ENCODE measurements around the gene BRINP1. TPM values are rescaled to one million over a fixed set of nuclear protein-coding genes. Genes with fewer than 3 reads are reported as not detected.

Gene BRINP1
- total and polyA plus RNA-seq, 8 donors = 0.04 to 0.19 (median 0.08) TPM; not detected in 3

DNA sequence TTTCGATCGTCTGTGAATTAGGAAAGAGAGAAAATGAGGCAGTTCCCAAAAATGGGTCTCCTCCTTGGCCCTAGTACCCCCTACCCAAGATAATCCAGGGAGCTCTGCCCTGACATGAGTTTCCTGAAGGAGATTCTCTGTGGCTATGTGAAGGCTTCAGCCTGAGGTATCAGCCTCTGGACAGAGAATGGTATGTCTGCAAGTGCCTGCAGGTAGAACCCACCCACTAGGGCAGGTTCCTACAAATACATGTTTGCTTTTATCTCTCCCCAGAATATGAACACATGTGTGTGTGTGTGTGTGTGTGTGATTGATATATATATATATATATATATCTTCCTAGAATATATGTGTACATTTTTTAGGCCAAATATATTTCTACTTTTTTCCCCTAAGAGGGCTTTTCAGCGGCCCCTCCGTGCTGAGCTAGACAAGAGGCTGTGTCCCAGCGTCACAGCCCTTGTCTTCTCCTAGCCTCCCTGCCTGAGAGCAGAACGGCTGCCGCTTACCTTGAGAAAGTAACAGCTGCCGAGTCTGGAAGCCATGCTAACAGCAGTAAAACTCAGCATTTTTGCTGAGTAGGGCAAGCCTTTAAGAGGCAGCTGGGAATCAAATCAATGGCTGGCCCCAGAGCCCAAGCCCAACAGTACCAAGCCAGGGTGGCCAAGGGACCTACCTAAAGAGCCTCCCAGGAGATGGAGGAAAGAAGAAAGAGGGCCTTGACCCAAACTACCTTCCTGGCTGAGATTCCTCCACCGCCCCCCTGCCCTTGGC, 2.1 kb downstream of the BRINP1 start:
- 21 to 30% methylated on average over 9 of the region's 9 CpGs for WGBS, 2 donors
- no peaks in the 10 kb centered on the region for H3K36me3 ChIP-seq
- H3K9me3 ChIP-seq = no peaks in the 10 kb centered on the region
- TF ChIP-seq, protein P1, sequence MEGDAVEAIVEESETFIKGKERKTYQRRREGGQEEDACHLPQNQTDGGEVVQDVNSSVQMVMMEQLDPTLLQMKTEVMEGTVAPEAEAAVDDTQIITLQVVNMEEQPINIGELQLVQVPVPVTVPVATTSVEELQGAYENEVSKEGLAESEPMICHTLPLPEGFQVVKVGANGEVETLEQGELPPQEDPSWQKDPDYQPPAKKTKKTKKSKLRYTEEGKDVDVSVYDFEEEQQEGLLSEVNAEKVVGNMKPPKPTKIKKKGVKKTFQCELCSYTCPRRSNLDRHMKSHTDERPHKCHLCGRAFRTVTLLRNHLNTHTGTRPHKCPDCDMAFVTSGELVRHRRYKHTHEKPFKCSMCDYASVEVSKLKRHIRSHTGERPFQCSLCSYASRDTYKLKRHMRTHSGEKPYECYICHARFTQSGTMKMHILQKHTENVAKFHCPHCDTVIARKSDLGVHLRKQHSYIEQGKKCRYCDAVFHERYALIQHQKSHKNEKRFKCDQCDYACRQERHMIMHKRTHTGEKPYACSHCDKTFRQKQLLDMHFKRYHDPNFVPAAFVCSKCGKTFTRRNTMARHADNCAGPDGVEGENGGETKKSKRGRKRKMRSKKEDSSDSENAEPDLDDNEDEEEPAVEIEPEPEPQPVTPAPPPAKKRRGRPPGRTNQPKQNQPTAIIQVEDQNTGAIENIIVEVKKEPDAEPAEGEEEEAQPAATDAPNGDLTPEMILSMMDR (IDR thresholded peaks at IDR 0.05) = no peak
- H3K4me3 ChIP-seq = no peak overlapping the region
- intact Hi-C loops (cut with DNase I) = no loop called here
- no peaks in the 10 kb centered on the region for H3K4me1 ChIP-seq
- DNase-seq (peak in 4 of 6 donors; percentile 15 to 50 (median 28)), ATAC-seq (peak in 3 of 4 donors; percentile 24 to 80 (median 55)), FAIRE-seq (no peak)
- peaks cover 0 to 18% (median 9%) of the 10 kb centered on the region in 4 donors for H3K27me3 ChIP-seq
- no peak overlapping the region for H3K27ac ChIP-seq

DNA sequence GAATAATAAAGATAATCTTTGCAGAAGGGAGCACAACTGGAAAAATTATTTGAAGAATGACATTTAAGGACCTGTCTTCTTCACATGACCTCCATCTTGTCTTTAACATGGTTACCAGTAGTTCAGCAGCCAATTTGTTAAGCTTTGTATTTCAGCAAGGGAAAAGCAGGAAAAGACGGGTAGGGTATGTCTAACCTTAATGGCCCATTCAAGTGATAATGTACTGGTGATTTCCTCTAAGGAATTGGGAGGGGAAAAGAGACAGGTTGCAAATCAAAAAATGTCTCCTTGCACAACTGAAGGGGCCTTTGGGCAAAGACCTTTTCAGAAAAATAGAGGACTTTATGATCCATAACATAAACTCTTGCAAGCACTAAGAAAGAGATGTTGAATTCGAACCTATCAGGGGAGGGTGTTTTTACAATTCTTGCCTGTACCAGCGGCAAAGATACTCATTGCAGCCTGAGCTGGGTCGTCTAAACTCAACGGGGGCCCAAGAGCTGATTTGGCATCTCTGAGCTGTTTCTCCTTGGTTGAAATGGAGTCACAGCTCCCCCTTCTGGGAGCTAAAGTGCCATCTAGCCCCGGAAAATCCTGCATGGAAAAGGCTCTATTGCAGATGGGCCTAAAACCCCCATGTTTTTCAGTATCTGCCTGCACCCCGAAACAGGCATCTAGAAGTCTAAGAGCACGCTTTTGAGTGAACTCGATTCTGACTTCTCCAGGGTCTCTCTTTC, 3.8 kb downstream of the BRINP1 start:
- H3K4me3 ChIP-seq = no peak overlapping the region
- ATAC-seq = no peak
- no peaks in the 10 kb centered on the region for H3K36me3 ChIP-seq
- H3K27ac ChIP-seq = no peak overlapping the region
- 15 to 16% methylated on average over 9 of the region's 9 CpGs for WGBS, 2 donors
- no peaks in the 10 kb centered on the region for H3K9me3 ChIP-seq
- FAIRE-seq = no peak
- peaks cover 0 to 16% (median 7%) of the 10 kb centered on the region in 4 donors for H3K27me3 ChIP-seq
- TF ChIP-seq, protein P1 (IDR thresholded peaks at IDR 0.05) = peak in 2 of 4 donors; percentile 9 to 10
- peak in 1 of 6 donors; percentile 12 for DNase-seq
- intact Hi-C loops (cut with DNase I) = no loop called here
- no peaks in the 10 kb centered on the region for H3K4me1 ChIP-seq

DNA sequence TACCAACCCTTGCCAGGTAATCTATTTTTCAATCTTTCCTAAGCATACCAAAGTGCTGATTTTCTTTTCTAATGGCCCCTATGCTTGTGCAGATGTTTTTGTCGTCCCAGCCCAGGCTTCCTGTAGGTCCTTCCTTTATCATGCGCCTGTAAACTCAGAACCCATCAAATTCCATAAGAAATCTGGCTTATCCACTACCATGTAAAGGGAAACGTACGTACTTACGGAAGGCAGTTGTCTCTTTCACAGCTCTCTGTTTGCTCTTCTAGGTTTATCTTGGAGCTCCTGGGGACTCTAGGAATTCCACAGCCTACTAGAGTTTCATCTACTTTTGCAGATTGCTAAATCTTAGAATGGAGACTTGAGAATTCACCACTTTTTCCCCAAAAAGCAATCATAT, 9.0 kb downstream of the BRINP1 start:
- DNase-seq = no peak
- no peak for ATAC-seq
- no peaks in the 10 kb centered on the region for H3K9me3 ChIP-seq
- H3K4me1 ChIP-seq = no peaks in the 10 kb centered on the region
- no peaks in the 10 kb centered on the region for H3K36me3 ChIP-seq
- intact Hi-C loops (cut with DNase I) = no loop called here
- FAIRE-seq = no peak
- no peak overlapping the region for H3K27ac ChIP-seq
- TF ChIP-seq, protein P1 (IDR thresholded peaks at IDR 0.05) = no peak
- H3K4me3 ChIP-seq = no peak overlapping the region
- WGBS, 2 donors = 39 to 47% methylated on average over 5 of the region's 5 CpGs
- H3K27me3 ChIP-seq = peaks cover 0 to 3% (median 0%) of the 10 kb centered on the region in 4 donors

DNA sequence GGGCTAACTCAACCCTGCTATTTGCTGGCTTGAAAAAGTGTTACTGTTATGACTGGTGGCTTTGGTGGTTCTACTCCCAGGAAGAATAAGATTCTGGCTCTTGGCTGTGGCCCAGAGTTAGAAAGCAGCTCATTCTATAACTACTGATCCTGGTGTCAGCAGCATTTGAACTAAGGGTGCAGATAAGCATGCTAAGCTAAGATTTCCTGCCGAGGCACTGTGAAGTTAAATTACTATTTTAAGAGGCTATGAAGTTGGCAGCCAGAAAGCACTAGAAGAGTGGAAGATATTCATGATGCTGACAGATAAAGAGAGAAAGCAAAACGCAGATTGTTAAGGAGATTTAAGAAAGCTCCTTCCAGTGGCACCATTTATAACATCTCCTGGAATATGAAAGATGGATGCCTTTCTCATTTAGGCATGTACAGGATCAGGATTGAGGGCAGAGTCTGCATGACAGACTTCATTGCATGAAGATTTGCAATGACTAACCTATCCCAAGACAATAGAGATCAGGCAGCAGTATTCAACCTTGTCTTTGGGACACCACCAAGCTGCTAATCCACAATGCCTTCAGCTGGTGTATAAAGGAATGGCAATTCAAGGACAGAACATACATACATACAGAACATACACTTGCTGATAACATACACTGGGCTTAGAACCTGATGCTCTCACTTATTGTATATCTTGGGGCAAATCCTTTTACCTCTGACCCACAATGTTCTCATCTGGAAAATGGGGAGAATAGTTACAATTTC, 11.7 kb downstream of the BRINP1 start:
- intact Hi-C loops (cut with DNase I) = no loop called here
- no peak for ATAC-seq
- no peak for FAIRE-seq
- Histone ChIP-seq H3K27ac (no peak overlapping the region), H3K36me3 (no peaks in the 10 kb centered on the region), H3K9me3 (no peaks in the 10 kb centered on the region), H3K4me1 (no peaks in the 10 kb centered on the region), H3K4me3 (no peak overlapping the region), H3K27me3 (no peaks in the 10 kb centered on the region)
- TF ChIP-seq, protein P1 (IDR thresholded peaks at IDR 0.05) = no peak
- 9 to 24% methylated on average over 2 of the region's 2 CpGs for WGBS, 2 donors
- no peak for DNase-seq
